HUES6 (cell line): Measurements from ENCODE around the gene PRKCE.

ENCODE experiments used
- H3K27ac ChIP-seq: 2 replicates; pipeline ENCODE4 v1.7.0; 2013; ENCODE audit warnings: low read depth, mild to moderate bottlenecking, low read length, inconsistent platforms
- H3K27me3 ChIP-seq: 2 replicates; pipeline ENCODE4 v1.6.1; 2013; ENCODE audit warnings: low read length; ENCODE audit not compliant: control insufficient read depth, insufficient read depth
- H3K36me3 ChIP-seq: 2 replicates; pipeline ENCODE4 v1.6.1; 2013; ENCODE audit warnings: low read length; ENCODE audit not compliant: control insufficient read depth, insufficient read depth
- H3K4me1 ChIP-seq: 2 replicates; pipeline ENCODE4 v1.6.1; 2013; ENCODE audit warnings: low read length; ENCODE audit not compliant: control insufficient read depth, insufficient read depth
- H3K4me3 ChIP-seq: 2 replicates; pipeline ENCODE4 v1.5.1; 2013; ENCODE audit warnings: low read depth, low read length
- H3K9ac ChIP-seq: one replicate; pipeline ENCODE4 v1.6.1; 2013; ENCODE audit warnings: mild to moderate bottlenecking, low read length
- H3K9me3 ChIP-seq: 2 replicates; pipeline ENCODE4 v1.6.1; 2013; ENCODE audit warnings: low read depth, low read length; ENCODE audit not compliant: control insufficient read depth, insufficient read depth

Gene PRKCE

DNA sequence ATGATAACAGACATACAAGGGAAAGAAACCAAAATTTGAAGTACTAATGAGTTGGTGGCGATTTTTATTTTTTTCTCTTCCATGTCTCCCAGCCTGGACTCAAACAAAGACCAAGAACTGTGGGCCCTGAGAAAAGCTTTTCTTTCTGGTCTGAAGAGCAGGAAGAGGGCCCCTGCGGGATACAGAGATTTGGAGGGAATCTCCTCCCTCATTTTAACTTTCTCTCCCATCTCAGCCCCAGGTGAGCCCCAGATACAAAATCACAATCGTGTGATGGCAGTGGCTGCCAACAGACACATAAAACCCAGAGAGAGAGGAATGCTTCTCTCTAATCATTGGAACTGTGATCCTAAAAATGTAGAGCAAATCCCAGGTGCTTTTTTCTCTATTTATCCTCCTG lies 19.5 kb upstream of the PRKCE start:
- Histone ChIP-seq H3K27me3 (no peaks in the 10 kb centered on the region), H3K9me3 (no peaks in the 10 kb centered on the region), H3K4me1 (peaks cover 6% of the 10 kb centered on the region; the same call in 1 of the 2 replicates), H3K27ac (no peak overlapping the region), H3K36me3 (no peaks in the 10 kb centered on the region), H3K4me3 (no peak overlapping the region), H3K9ac (no peak overlapping the region)

DNA sequence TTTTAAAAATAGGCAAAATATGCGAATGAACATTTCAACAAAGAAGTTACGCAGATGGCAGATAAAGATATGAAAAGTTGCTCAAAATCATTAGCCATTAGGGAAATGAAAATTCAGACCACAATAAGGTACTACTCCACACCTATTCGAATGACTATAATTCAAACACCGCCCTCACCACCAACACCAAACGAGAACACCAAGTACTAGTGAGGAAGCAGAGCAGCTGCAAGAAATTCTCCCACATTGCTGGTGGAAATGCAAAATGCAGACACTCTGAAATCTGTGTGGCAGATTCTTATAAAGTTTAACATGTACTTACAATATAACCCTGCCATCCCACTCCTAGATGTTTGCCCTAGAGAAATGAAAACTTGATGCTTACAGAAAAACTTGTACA lies 17.3 kb upstream of the PRKCE start:
- Histone ChIP-seq H3K27me3 (peaks cover 6% of the 10 kb centered on the region; the same call in 1 of the 2 replicates), H3K4me3 (no peak overlapping the region), H3K36me3 (no peaks in the 10 kb centered on the region), H3K9me3 (no peaks in the 10 kb centered on the region), H3K27ac (no peak overlapping the region), H3K9ac (no peak overlapping the region), H3K4me1 (peaks cover 13% of the 10 kb centered on the region)

DNA sequence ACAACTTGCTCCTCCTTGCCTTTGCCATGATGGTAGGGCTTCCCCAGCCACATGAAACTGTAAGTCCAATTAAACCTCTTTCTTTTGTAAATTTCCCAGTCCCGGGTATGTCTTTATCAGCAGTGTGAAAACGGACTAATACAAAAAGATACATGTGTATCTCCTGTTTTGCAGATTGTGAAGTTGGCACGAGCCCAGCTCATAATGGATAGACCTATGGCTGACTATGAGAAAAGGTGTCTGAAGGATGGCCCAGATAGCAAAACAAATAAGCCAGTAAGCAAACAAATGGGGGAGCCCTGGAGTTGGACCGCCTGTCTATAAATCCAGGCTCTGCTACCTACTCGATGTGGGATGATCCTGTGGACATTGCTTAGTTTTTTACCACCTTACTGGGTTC lies 15.5 kb upstream of the PRKCE start:
- H3K9ac ChIP-seq = no peak overlapping the region
- no peaks in the 10 kb centered on the region for H3K9me3 ChIP-seq
- H3K36me3 ChIP-seq = no peaks in the 10 kb centered on the region
- H3K27me3 ChIP-seq = peaks cover 14% of the 10 kb centered on the region; the same call in 1 of the 2 replicates
- no peak overlapping the region for H3K4me3 ChIP-seq
- H3K27ac ChIP-seq = no peak overlapping the region
- H3K4me1 ChIP-seq = peaks cover 18% of the 10 kb centered on the region

DNA sequence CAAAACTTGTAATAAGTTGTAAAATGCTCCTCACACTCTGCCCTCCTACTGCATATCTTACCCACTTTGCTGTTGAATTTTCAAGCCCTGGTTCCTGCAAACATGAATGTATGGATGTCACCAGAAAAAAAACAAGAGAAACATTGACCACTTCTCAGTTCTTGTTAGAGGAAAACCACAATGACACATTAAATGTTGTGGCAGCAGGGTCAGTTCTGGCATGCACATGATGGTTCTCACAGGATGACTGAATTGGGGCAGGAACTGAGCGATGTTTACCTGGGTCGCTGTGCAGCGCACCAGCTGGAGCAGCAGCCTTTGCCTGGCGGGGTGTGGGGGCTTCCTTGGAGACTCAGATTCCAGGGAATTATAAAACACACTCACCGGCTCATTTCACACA lies 14.0 kb upstream of the PRKCE start:
- H3K36me3 ChIP-seq = no peaks in the 10 kb centered on the region
- H3K4me3 ChIP-seq = no peak overlapping the region
- H3K27ac ChIP-seq = no peak overlapping the region
- peaks cover 20% of the 10 kb centered on the region for H3K27me3 ChIP-seq
- no peaks in the 10 kb centered on the region for H3K9me3 ChIP-seq
- no peak overlapping the region for H3K9ac ChIP-seq
- peaks cover 11% of the 10 kb centered on the region for H3K4me1 ChIP-seq

DNA sequence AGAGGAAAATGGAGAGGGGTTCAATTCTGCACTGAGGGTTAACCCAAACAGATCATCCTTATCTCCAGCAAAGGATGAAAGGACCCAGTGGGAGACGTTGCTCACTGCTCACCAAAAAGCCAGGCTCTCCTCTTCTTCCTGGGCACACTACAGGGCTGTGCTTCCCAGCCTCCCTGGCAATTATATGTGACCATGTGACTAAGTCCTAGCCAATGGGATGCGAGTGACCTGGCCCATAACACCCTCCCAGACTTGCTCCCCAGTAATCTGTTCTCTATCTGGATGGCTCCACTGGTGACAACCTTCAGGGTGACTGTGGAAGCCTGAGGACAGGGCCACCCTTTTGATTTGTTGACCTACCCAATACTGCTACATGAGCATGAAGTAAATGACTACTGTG lies 10.9 kb upstream of the PRKCE start:
- H3K27me3 ChIP-seq = peaks cover 48% of the 10 kb centered on the region
- H3K27ac ChIP-seq = no peak overlapping the region
- H3K9me3 ChIP-seq = no peaks in the 10 kb centered on the region
- H3K4me3 ChIP-seq = no peak overlapping the region
- no peak overlapping the region for H3K9ac ChIP-seq
- peaks cover 14% of the 10 kb centered on the region for H3K4me1 ChIP-seq
- no peaks in the 10 kb centered on the region for H3K36me3 ChIP-seq

DNA sequence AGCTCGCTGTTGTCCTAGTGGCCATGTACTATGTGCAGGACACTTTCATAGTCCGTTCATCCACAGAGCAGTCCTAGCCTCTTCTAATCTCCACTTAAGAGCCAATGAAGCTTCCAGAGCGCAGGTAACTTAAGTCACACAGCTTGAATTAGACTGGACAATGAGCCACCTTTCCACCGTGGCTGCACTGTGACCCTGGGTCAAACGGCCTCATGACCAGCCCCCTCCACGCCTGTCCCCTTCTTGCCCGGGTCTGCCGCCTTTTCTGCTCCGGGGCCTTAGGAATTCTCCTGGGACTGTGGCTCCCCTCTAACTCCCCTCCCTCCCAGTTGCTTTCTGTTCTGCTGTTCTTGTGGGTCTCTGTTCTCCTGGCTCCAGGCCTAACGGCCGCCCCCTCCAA lies 8.4 kb upstream of the PRKCE start:
- Histone ChIP-seq H3K4me1 (peaks cover 14% of the 10 kb centered on the region), H3K9ac (no peak overlapping the region), H3K36me3 (no peaks in the 10 kb centered on the region), H3K27ac (no peak overlapping the region), H3K27me3 (peaks cover 71% of the 10 kb centered on the region), H3K4me3 (peak overlapping the region; percentile 56), H3K9me3 (no peaks in the 10 kb centered on the region)

DNA sequence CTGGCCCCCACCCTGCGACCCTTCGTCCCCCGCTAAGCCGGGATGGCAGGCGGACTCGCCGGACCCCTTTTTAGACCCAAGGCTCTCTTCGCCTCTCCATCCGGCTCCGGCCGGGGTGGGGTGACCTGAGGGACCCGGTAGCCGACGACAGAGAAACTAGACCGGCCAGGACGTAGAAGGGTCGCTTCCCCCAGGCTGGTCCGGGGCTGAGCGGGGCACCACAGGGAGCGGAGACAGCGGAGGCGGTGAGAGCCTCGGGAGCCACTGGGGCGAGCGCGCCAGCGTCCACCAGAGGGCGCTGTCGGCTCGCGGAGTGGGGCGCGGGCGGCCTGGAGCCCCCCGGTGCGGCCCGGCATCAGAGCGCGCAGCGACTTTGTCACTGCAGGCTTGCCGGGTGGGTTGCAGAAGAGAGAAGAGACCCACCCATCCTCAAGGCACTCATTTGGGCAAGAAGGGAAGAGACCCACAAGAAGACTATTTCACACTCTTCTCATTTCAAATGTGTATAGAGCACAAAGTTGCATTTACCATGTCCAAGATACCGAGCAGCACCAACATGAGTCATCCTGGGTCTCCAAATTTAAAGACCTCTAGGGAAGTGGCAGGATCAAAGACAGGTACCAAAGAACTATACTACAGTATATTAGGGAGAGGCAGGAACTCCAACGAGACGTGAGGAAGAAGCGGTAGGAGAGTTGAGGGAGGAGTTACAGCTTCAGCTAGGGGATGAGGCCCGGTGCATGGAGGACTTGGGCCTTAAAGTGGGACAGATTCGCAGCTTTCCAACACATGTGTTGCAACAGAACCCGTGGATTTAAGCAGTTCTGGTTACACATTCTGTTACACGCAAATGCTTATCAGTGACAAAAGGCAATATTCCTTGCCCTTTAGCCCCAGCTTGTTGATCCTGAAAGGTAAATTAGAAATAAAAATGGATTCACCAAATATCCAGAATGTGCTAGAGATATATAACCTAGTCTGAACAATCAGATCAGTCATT lies 7.6 kb upstream of the PRKCE start:
- H3K36me3 ChIP-seq = no peaks in the 10 kb centered on the region
- H3K27ac ChIP-seq = no peak overlapping the region
- peaks cover 12% of the 10 kb centered on the region for H3K4me1 ChIP-seq
- peak overlapping the region; percentile 56 for H3K4me3 ChIP-seq
- peaks cover 76% of the 10 kb centered on the region for H3K27me3 ChIP-seq
- H3K9me3 ChIP-seq = no peaks in the 10 kb centered on the region
- no peak overlapping the region for H3K9ac ChIP-seq

DNA sequence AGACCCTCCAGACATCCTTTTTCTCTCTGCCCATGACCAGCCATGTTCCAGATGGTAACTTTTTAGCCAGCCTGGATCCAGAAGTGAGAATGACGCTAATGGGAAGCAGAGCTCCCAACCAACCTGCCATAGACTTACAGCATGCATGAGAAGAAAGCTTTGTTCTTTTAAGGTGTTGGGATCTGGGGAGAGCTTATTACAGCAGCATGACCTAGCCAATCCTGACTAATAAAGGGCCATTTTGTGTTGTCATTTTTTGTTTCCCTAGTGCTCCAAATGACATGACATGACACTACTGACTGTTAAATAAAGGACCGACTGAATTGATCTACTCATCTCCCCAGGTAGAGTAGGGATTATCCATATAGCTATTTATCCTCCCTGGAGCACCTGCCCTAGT lies 5.2 kb upstream of the PRKCE start:
- Histone ChIP-seq H3K9me3 (no peaks in the 10 kb centered on the region), H3K27ac (no peak overlapping the region), H3K9ac (no peak overlapping the region), H3K36me3 (no peaks in the 10 kb centered on the region), H3K4me3 (no peak overlapping the region), H3K4me1 (peaks cover 7% of the 10 kb centered on the region; the same call in 1 of the 2 replicates), H3K27me3 (peaks cover 83% of the 10 kb centered on the region)

DNA sequence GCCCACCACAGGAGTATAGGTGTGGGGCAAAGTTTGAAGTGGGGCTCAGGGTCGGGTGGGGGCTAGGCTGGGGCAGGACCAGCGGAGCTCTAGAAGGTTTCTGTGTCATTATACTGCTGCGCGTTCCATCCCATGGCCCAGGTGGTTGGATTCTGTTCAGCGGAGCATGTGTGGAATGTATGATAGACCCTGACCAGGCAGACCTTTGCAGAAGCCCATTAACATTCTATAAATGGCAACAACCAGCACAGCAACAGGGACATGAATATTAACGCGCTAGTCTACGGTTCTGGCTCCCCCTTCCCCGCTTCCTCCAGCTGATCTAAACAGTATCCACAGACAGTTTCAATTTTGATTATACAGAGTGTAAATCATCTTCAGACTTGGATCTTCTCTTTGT lies 4.1 kb upstream of the PRKCE start:
- peaks cover 7% of the 10 kb centered on the region; the same call in 1 of the 2 replicates for H3K4me1 ChIP-seq
- H3K27ac ChIP-seq = no peak overlapping the region
- H3K9me3 ChIP-seq = no peaks in the 10 kb centered on the region
- no peaks in the 10 kb centered on the region for H3K36me3 ChIP-seq
- no peak overlapping the region for H3K4me3 ChIP-seq
- H3K9ac ChIP-seq = no peak overlapping the region
- H3K27me3 ChIP-seq = peaks cover 88% of the 10 kb centered on the region

DNA sequence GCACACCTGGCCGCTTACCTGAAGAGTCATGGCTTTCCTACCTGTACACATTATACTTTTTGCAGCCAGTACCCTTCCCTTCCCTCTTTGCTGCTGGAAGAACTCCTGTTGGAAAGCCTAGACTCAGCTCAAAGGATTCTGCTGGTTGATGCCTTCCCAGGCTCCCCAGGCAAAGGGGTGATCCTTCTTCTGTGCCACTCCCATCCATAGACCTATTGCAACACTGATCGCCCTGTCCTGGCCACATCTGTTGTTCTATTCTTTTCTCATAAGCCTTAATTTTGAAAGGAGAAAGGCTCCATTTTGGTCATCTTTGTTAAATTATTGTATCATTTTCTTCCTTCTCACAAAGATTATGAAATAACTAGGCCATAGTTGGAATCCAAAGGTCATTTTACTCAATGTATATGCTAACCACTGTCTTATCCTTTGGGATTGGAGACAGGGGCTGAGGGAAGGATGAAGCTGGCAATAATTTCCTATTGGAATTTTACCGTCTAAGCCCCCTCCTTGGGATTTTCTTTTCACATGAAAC lies 3.4 kb upstream of the PRKCE start:
- Histone ChIP-seq H3K27me3 (peaks cover 88% of the 10 kb centered on the region), H3K9ac (no peak overlapping the region), H3K9me3 (no peaks in the 10 kb centered on the region), H3K27ac (no peak overlapping the region), H3K36me3 (no peaks in the 10 kb centered on the region), H3K4me3 (no peak overlapping the region), H3K4me1 (peaks cover 7% of the 10 kb centered on the region; the same call in 1 of the 2 replicates)

DNA sequence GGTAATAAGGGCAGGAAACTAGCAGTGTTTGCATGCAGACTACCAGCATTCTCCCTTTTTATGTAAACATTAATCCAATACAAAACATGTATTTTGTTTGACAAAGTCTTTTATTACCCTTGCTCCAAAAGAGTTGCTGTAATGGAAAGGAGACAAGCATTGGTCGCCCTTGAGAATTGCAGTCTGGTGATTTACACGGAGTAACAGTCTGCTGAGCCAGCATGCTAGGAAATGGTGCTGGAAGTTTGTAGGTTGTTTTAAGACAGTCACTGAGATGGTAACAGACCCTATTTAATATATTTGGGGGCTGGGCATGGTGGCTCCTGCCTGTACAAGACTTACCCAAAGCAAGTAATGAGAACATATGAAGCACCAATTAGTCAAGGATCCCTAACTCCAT lies 2.8 kb upstream of the PRKCE start:
- Histone ChIP-seq H3K9me3 (no peaks in the 10 kb centered on the region), H3K9ac (no peak overlapping the region), H3K4me3 (no peak overlapping the region), H3K27ac (no peak overlapping the region), H3K36me3 (no peaks in the 10 kb centered on the region), H3K27me3 (peaks cover 89% of the 10 kb centered on the region), H3K4me1 (peaks cover 7% of the 10 kb centered on the region; the same call in 1 of the 2 replicates)
